SK-N-MC (cell line): ENCODE data around the gene PLXNA4.

Source experiments
- EZH2 ChIP-seq: fragments of 200-600 bp; sonication (generic); IDR thresholded peaks from one replicate; pipeline ENCODE4 v1.6.1; 2017; ENCODE audit warnings: antibody characterized with exemption
- POLR2AphosphoS5 ChIP-seq: IDR thresholded peaks from 2 replicates; pipeline ENCODE4 v1.6.1; 2012; ENCODE audit warnings: mild to moderate bottlenecking, low read depth, low read length, borderline replicate concordance

DNA sequence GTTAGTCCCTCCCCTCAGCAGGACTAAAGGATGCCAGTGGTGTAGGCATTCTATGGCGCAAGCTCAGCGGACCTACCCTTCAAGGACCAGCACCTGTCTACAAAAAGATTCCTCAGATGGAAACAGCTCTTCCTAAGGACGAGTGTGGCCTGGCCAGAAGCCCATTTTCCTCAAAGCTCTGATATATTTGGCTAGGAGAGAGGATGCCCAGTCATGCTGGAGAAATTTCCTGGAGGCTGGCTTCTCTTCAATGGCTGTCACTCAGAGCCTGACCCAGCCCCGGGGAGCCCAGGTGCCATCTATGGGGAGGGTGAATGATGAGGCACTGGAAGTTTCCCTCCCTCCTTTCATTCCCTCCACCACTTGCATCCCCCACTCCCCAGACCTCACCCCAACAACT lies 111.5 kb downstream of the PLXNA4 start:
- TF ChIP-seq POLR2AphosphoS5 (no peak), EZH2 (no peak)
